Stimulated activated naive CD4-positive, alpha-beta T cell (primary cell): ENCODE data around the gene YPEL2.
"Not testable (repeated sequence)": the region's sequence is repeated elsewhere in the genome, so short reads cannot be mapped to it uniquely, and the experiment has no call there.

Experiments
- DNase-seq, 6 experiments: peaks; one replicate each; lab custom pipeline; 2025; lab: John Stamatoyannopoulos, UW

YPEL2 gene

GRCh38 chr17:59405944-59406705, 74.7 kb downstream of the YPEL2 start:
- DNase-seq, result no peak

- no peak for DNase-seq
Observed at GRCh38 chr17:59406808-59407381, 75.4 kb downstream of the YPEL2 start.

- DNase-seq, result no peak
Observed at GRCh38 chr17:59409336-59410048, 78.0 kb downstream of the YPEL2 start.

- DNase-seq, result no peak
Observed at GRCh38 chr17:59410049-59410437, 78.6 kb downstream of the YPEL2 start.

GRCh38 chr17:59412431-59412830, 81.0 kb downstream of the YPEL2 start:
- not testable (repeated sequence) for DNase-seq

- DNase-seq, result no peak
Observed at GRCh38 chr17:59413014-59413766, 81.7 kb downstream of the YPEL2 start.

GRCh38 chr17:59415397-59415796, 83.9 kb downstream of the YPEL2 start:
- no peak for DNase-seq

GRCh38 chr17:59416184-59416583, 84.7 kb downstream of the YPEL2 start:
- no peak for DNase-seq

GRCh38 chr17:59417452-59417851, 86.0 kb downstream of the YPEL2 start:
- no peak for DNase-seq

- no peak for DNase-seq
Observed at GRCh38 chr17:59418732-59419166, 87.3 kb downstream of the YPEL2 start.

GRCh38 chr17:59420901-59421300, 89.4 kb downstream of the YPEL2 start:
- DNase-seq, result no peak

- DNase-seq, result no peak
Observed at GRCh38 chr17:59421722-59422121, 90.3 kb downstream of the YPEL2 start.

- no peak for DNase-seq
Observed at GRCh38 chr17:59423137-59423724, 91.8 kb downstream of the YPEL2 start.

GRCh38 chr17:59423903-59424302, 92.4 kb downstream of the YPEL2 start:
- no peak for DNase-seq

- DNase-seq, result no peak
Observed at GRCh38 chr17:59424331-59424730, 92.9 kb downstream of the YPEL2 start.

- DNase-seq, result no peak
Observed at GRCh38 chr17:59425085-59425931, 93.9 kb downstream of the YPEL2 start.

- DNase-seq, result no peak
Observed at GRCh38 chr17:59426031-59426430, 94.6 kb downstream of the YPEL2 start.

GRCh38 chr17:59427425-59427921, 96.0 kb downstream of the YPEL2 start:
- peak in 2 of 6 experiments; percentile 6 to 13 for DNase-seq

- DNase-seq, result no peak
Observed at GRCh38 chr17:59427996-59428395, 96.5 kb downstream of the YPEL2 start.

- no peak for DNase-seq
Observed at GRCh38 chr17:59428916-59429485, 97.5 kb downstream of the YPEL2 start.
